Suprapubic skin (tissue), 4 donors: Measurements from ENCODE around the gene ZNF433.

Source experiments
- EP300 ChIP-seq: sonication (generic); formaldehyde crosslinking; IDR thresholded peaks from one replicate; pipeline ENCODE4 v1.6.1; 2017; ENCODE audit warnings: antibody characterized with exemption
- POLR2A ChIP-seq, 2 donors: fragments of 450-650 bp; IDR thresholded peaks; one replicate each; pipeline ENCODE4 v1.6.1; 2017; ENCODE audit warnings: antibody characterized with exemption in 2 of 2, mild to moderate bottlenecking in 2 of 2, moderate library complexity in 2 of 2
- POLR2AphosphoS5 ChIP-seq, 3 donors: sonication (generic); formaldehyde crosslinking; IDR thresholded peaks; one replicate each; pipeline ENCODE4 v1.6.1; 2017; ENCODE audit warnings: antibody characterized with exemption in 3 of 3

DNA sequence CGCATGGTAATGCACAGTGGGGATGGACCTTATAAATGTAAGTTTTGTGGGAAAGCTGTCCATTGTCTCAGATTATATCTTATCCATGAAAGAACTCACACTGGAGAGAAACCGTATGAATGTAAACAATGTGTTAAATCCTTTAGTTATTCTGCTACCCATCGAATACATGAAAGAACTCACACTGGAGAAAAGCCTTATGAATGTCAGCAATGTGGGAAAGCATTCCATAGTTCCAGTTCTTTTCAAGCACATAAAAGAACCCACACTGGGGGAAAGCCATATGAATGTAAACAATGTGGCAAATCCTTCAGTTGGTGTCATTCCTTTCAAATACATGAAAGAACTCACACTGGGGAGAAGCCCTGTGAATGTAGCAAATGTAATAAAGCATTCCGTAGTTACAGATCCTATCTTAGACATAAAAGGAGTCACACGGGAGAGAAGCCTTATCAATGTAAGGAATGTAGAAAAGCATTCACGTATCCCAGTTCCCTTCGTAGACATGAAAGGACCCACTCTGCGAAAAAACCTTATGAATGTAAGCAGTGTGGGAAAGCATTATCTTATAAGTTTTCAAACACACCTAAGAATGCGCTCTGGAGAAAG, 56.9 kb downstream of the ZNF433 start:
- no peak for TF ChIP-seq EP300
- TF ChIP-seq POLR2AphosphoS5 (IDR thresholded peaks at IDR 0.05): no peak
- TF ChIP-seq POLR2A (IDR thresholded peaks at IDR 0.05): no peak
